Trophoblast cell (in vitro differentiated cells and primary cell): Measurements from ENCODE around the gene PAFAH2.
"Not testable (repeated sequence)": the region's sequence is repeated elsewhere in the genome, so short reads cannot be mapped to it uniquely, and the experiment has no call there.

Source experiments
- DNase-seq, 2 donors: peaks; one replicate each; pipeline ENCODE4 v3.0.0-alpha.2; 2016
- H2AFZ ChIP-seq: 2 replicates; pipeline ENCODE4 v1.6.1; 2013; ENCODE audit warnings: low read length, moderate library complexity, mild to moderate bottlenecking; ENCODE audit not compliant: insufficient read depth, poor library complexity
- H2AK5ac ChIP-seq: 2 replicates; pipeline ENCODE4 v1.6.1; 2013; ENCODE audit warnings: mild to moderate bottlenecking, low read length
- H2BK120ac ChIP-seq: 2 replicates; pipeline ENCODE4 v1.6.1; 2013; ENCODE audit warnings: low read length, mild to moderate bottlenecking, moderate library complexity; ENCODE audit not compliant: insufficient read depth, poor library complexity
- H2BK12ac ChIP-seq: 2 replicates; pipeline ENCODE4 v1.6.1; 2013; ENCODE audit warnings: mild to moderate bottlenecking, low read length, moderate library complexity
- H2BK5ac ChIP-seq: 2 replicates; pipeline ENCODE4 v1.6.1; 2013; ENCODE audit warnings: low read length, low read depth, moderate library complexity, mild to moderate bottlenecking; ENCODE audit not compliant: poor library complexity
- H3K14ac ChIP-seq: 2 replicates; pipeline ENCODE4 v1.6.1; 2013; ENCODE audit warnings: mild to moderate bottlenecking, low read length
- H3K18ac ChIP-seq: 2 replicates; pipeline ENCODE4 v1.6.1; 2013; ENCODE audit warnings: mild to moderate bottlenecking, low read length
- H3K23ac ChIP-seq: 2 replicates; pipeline ENCODE4 v1.6.1; 2013; ENCODE audit warnings: low read length
- H3K27ac ChIP-seq: 2 replicates; pipeline ENCODE4 v1.5.1; 2013; ENCODE audit warnings: low read depth, mild to moderate bottlenecking, inconsistent platforms, low read length, moderate library complexity
- H3K27me3 ChIP-seq: 2 replicates; pipeline ENCODE4 v1.6.1; 2013; ENCODE audit warnings: inconsistent platforms, mild to moderate bottlenecking, low read length, moderate library complexity; ENCODE audit not compliant: insufficient read depth
- H3K36me3 ChIP-seq, 2 experiments: 1 replicate in 1 of 2; 2 replicates in 1 of 2; pipeline ENCODE4 v1.6.1; 2013; ENCODE audit warnings: low read length in 2 of 2, mild to moderate bottlenecking in 2 of 2, moderate library complexity in 1 of 2; ENCODE audit not compliant: insufficient read depth in 2 of 2, control insufficient read depth in 1 of 2
- H3K4ac ChIP-seq: 2 replicates; pipeline ENCODE4 v1.6.1; 2013; ENCODE audit warnings: low read depth, mild to moderate bottlenecking, low read length, moderate library complexity
- H3K4me1 ChIP-seq, 2 experiments: 1 replicate in 1 of 2; 2 replicates in 1 of 2; pipeline ENCODE4 v1.6.1; 2013; ENCODE audit warnings: low read length in 2 of 2, mild to moderate bottlenecking in 2 of 2, moderate library complexity in 1 of 2; ENCODE audit not compliant: insufficient read depth in 2 of 2, control insufficient read depth in 1 of 2
- H3K4me2 ChIP-seq: 2 replicates; pipeline ENCODE4 v1.6.1; 2013; ENCODE audit warnings: inconsistent platforms, mild to moderate bottlenecking, low read length, moderate library complexity
- H3K4me3 ChIP-seq: 2 replicates; pipeline ENCODE4 v1.5.1; 2013; ENCODE audit warnings: mild to moderate bottlenecking, low read depth, low read length, inconsistent platforms
- H3K79me1 ChIP-seq: one replicate; pipeline ENCODE4 v1.6.1; 2013; ENCODE audit warnings: low read length
- H3K79me2 ChIP-seq: 2 replicates; pipeline ENCODE4 v1.6.1; 2013; ENCODE audit warnings: low read length, mild to moderate bottlenecking; ENCODE audit not compliant: control insufficient read depth, insufficient read depth, poor library complexity
- H3K9ac ChIP-seq: 2 replicates; pipeline ENCODE4 v1.6.1; 2013; ENCODE audit warnings: mild to moderate bottlenecking, low read length
- H3K9me3 ChIP-seq: 2 replicates; pipeline ENCODE4 v1.6.1; 2013; ENCODE audit warnings: low read depth, mild to moderate bottlenecking, control low read depth, inconsistent platforms, low read length; ENCODE audit not compliant: insufficient read depth
- H4K12ac ChIP-seq: 2 replicates; pipeline ENCODE4 v1.6.1; 2013; ENCODE audit warnings: low read depth, mild to moderate bottlenecking, low read length, moderate library complexity
- H4K8ac ChIP-seq: 2 replicates; pipeline ENCODE4 v1.6.1; 2013; ENCODE audit warnings: low read depth, mild to moderate bottlenecking, low read length, moderate library complexity
- H4K91ac ChIP-seq: one replicate; pipeline ENCODE4 v1.6.1; 2013; ENCODE audit warnings: low read depth, mild to moderate bottlenecking, low read length, moderate library complexity
- WGBS: extraction: QIAGEN DNeasy Blood & Tissue Kit; methylation state at CpG from one replicate; pipeline ENCODE4 v1.1.7; 2013; ENCODE audit warnings: missing lambda C conversion rate; ENCODE audit not compliant: insufficient read length, insufficient coverage; ENCODE audit errors: extremely low coverage; 5-methylcytosine and 5-hydroxymethylcytosine counted together

The PAFAH2 gene

GRCh38 chr1:25990251-25990650 lies 7.6 kb downstream of the PAFAH2 start:
- no CpG with 5 or more reads among the region's 6 CpGs for WGBS
- no peak overlapping the region for H4K12ac ChIP-seq
- H3K27me3 ChIP-seq: no peaks in the 10 kb centered on the region
- H2BK120ac ChIP-seq: no peak overlapping the region
- no peak overlapping the region for H3K4me2 ChIP-seq
- no peak overlapping the region for H3K14ac ChIP-seq
- H3K23ac ChIP-seq: no peak overlapping the region
- H3K27ac ChIP-seq: peak overlapping the region; percentile 2
- H4K8ac ChIP-seq: no peak overlapping the region
- no peak overlapping the region for H2BK12ac ChIP-seq
- no peaks in the 10 kb centered on the region for H3K79me2 ChIP-seq
- no peaks in the 10 kb centered on the region for H3K79me1 ChIP-seq
- no peak overlapping the region for H3K4me3 ChIP-seq
- H3K9ac ChIP-seq: no peak overlapping the region
- peaks cover 17 to 19% of the 10 kb centered on the region in 2 experiments for H3K4me1 ChIP-seq
- no peak overlapping the region for H3K4ac ChIP-seq
- no peak for DNase-seq
- peak overlapping the region; percentile 11 for H4K91ac ChIP-seq
- peak overlapping the region; percentile 47 for H3K18ac ChIP-seq
- H2BK5ac ChIP-seq: peak overlapping the region; percentile 24
- peaks cover 5 to 13% of the 10 kb centered on the region in 2 experiments for H3K36me3 ChIP-seq
- H2AFZ ChIP-seq: no peak overlapping the region
- peak overlapping the region; percentile 65 for H2AK5ac ChIP-seq
- H3K9me3 ChIP-seq: peaks cover 2% of the 10 kb centered on the region

- Histone ChIP-seq H3K79me1 (no peaks in the 10 kb centered on the region), H3K23ac (no peak overlapping the region), H3K36me3 (peaks cover 7 to 13% of the 10 kb centered on the region in 2 experiments), H3K79me2 (no peaks in the 10 kb centered on the region), H4K8ac (no peak overlapping the region), H2BK120ac (no peak overlapping the region), H3K18ac (no peak overlapping the region), H3K4me3 (no peak overlapping the region), H3K27me3 (no peaks in the 10 kb centered on the region), H2BK12ac (peak overlapping the region; percentile 30), H3K14ac (no peak overlapping the region), H3K27ac (peak overlapping the region; percentile 2), H4K12ac (no peak overlapping the region), H3K4me2 (no peak overlapping the region), H2BK5ac (peak overlapping the region; percentile 2), H2AK5ac (no peak overlapping the region), H3K4ac (no peak overlapping the region), H3K4me1 (peaks cover 17 to 19% of the 10 kb centered on the region in 2 experiments), H3K9me3 (peaks cover 2% of the 10 kb centered on the region), H3K9ac (peak overlapping the region; percentile 48), H4K91ac (peak overlapping the region; percentile 13), H2AFZ (no peak overlapping the region)
- WGBS: no CpG with 5 or more reads among the region's 11 CpGs
- DNase-seq: peak in 1 of 2 donors; percentile 41
Measured at GRCh38 chr1:25989440-25990234, 8.2 kb downstream of the PAFAH2 start.

- Histone ChIP-seq H3K4me3 (no peak overlapping the region), H3K4ac (no peak overlapping the region), H3K36me3 (peaks cover 16 to 17% of the 10 kb centered on the region in 2 experiments), H3K9me3 (peaks cover 2% of the 10 kb centered on the region), H2AK5ac (no peak overlapping the region), H4K91ac (no peak overlapping the region), H3K79me2 (no peaks in the 10 kb centered on the region), H3K27ac (no peak overlapping the region), H3K27me3 (no peaks in the 10 kb centered on the region), H3K18ac (no peak overlapping the region), H3K9ac (no peak overlapping the region), H2BK12ac (no peak overlapping the region), H2BK120ac (no peak overlapping the region), H4K8ac (no peak overlapping the region), H3K4me1 (peaks cover 17 to 19% of the 10 kb centered on the region in 2 experiments), H2AFZ (no peak overlapping the region), H3K14ac (no peak overlapping the region), H3K23ac (no peak overlapping the region), H4K12ac (no peak overlapping the region), H3K79me1 (no peaks in the 10 kb centered on the region), H3K4me2 (no peak overlapping the region), H2BK5ac (no peak overlapping the region)
- DNase-seq: no peak
- no CpG with 5 or more reads among the region's 2 CpGs for WGBS
Measured at GRCh38 chr1:25987951-25988350, 9.9 kb downstream of the PAFAH2 start.

GRCh38 chr1:25986773-25987172 lies 11.1 kb downstream of the PAFAH2 start:
- H2BK12ac ChIP-seq, H2BK120ac ChIP-seq, H2AFZ ChIP-seq, H3K79me2 ChIP-seq, H3K27me3 ChIP-seq, H4K8ac ChIP-seq, H4K12ac ChIP-seq, H3K27ac ChIP-seq, H3K9me3 ChIP-seq, H3K18ac ChIP-seq, H2AK5ac ChIP-seq, DNase-seq, H2BK5ac ChIP-seq, H3K4ac ChIP-seq, H3K4me3 ChIP-seq, H4K91ac ChIP-seq, H3K4me2 ChIP-seq, H3K79me1 ChIP-seq, H3K14ac ChIP-seq, H3K9ac ChIP-seq, H3K23ac ChIP-seq: not testable (repeated sequence)
- peaks cover 12 to 15% of the 10 kb centered on the region in 2 experiments for H3K4me1 ChIP-seq
- WGBS: no CpG with 5 or more reads among the region's 10 CpGs
- H3K36me3 ChIP-seq: peaks cover 22 to 25% of the 10 kb centered on the region in 2 experiments
